Smooth muscle cell of the brain vasculature (primary cell): Measurements from ENCODE around the gene CNTFR.

Source experiments
- DNase-seq: peaks from one replicate; pipeline ENCODE4 v3.0.0-alpha.2; 2012; ENCODE audit warnings: low read depth, low spot score

CNTFR gene

DNA sequence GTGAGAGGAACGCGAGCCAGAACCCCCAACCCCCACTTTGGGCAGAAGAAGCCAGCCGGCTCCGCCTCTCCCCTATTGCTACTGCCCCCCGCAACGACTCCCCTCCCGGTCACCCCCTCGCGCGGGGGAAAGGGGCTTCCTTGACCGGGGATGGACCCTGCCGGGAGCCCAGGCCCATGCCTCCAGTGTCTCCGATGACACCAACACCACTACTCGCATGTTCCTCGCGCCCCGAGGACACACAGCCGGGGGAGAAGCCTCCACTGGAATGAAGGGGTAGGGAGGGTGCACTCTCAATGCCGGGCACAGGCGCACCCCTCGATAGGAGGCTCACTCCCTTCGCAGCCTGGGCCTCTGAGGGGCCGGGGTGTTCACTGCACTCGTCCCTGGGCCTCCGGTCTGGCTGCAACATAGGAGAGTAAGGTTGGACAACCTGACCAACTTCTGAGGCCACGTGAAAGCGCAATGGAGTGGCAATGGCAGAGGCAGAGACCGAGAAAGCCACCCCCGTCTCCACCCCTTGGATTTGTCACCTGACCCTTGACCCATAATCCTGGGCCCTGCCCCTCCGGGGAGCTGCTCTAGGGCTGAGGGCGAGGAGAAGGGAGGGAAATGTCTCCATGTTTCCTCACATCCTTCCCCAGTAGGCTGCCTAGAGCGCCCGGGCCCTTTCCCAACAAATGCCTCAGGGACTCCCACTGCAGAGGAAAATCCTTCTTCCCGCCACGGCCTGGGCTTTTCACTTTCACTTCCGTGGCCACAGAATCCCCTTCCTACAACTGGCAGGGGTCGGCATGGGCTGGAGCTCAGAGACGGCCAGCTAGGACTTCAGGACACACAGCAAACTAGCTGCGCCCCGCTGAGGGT, 1.1 kb upstream of the CNTFR start:
- DNase-seq: no peak

DNA sequence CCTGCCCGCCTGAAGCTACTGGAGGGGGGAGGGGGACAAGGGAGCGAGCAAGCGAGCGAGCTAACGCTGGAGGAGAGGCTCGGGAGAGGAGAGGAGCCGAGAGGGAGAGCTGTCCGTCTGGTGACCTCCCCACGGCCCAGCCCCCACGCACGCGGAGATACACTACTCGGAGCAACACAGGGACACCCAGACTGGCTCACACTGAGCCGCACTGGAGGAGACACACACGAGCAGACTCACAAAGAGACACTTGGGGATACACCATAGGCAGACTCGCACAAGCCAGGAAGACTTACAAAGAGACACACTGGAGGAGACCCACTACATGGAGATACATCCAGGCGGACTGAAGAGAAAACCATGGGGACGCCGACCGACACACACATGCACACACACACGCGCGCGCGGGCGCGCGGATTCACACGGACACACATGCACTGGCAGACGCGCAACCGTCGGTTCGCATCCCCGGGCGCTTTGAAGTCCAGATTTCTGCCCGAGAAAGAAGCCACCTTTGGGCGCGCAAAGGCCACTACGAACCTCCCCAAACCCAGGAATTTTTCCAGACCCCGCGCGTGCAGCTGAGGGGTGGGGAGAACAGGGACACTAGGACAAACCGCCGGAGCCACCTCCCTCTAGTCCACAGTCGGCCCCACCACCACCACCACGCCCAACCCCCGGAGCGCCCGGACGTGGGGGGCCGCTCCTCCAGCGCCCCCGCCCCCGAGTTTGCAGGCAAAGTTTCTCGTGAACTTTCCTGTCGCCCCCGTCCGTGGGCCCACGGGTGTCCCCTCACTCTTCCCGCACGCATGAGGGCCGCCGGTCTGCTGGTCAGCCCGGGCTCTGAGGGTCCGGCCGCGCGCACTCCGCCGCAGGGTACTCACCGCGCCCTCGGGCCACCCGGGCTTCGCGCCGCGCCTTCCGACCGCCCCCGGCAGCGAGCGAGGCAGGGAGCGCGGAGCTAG, 571 bp downstream of the CNTFR start:
- DNase-seq: no peak

DNA sequence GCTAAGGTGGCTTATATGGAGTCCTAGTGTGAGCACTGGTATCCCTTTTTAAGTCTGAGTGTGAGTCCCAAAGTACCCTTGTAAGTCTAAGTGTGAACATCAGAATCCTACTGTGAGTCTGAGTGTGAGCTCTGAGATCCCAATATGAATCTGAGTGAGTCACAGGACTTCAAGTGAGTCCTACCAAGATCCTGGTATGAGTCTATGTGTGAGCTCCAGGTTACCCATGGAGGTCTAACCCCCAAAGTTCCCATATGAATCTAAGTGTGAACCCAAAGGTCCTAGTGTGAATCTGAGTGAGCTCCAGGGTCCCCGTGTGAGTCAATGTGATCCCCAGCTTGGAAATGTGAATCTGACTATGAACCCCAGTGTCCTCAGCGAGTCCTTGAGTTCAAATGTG, 2.3 kb downstream of the CNTFR start:
- no peak for DNase-seq

DNA sequence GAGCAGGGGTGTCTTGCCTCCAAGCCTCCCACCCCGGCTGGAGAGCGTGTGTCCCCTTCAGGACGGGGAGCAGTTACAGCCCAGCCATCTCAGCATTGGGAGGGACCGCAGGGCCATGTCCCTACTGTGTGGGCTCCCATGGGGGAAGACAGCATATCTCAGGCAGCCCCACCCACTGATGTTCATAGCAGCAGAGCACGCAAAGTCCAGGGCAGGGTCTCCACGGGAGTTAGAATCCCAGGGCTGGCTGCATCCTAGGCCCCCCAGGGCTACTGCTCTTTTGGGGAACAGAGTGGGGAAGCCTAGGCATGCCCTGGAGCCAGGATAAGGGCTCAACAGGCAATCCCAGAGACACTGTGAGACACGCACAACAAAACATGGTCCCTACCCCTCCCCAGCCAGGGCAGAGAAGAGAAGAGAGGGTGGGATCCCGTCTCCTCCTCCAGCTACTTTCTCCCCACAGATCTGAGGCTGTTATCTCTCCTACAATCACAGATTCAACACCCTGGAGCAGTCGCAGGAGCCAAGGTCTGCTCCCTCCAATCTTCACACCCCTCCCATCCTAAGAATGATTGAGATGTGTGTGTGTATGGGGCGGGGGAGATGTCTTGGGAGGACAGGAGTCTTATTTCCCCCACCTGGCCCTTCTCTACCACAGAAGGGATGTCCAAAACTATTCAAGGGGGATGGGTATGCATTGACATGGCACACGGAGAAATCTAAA, 3.4 kb downstream of the CNTFR start:
- no peak for DNase-seq

DNA sequence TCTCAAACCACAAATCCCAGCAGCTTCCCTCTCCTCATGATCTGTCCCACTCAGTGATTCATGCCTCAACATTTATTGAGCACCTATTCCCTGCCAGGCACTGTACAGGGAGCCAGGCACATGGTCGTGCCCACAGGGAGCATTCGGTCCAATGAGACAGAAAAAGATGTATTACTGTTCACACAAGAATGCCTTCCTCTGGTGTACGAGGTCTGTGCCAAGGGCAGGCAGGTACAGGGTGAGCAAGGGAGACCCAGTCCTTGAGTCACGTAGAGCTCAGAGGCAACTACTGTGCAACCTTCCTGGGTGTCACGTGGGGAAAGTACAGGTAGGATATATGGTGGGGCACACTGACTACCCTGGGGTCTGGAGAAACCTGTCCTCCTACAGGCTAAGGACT, 4.6 kb downstream of the CNTFR start:
- no peak for DNase-seq

DNA sequence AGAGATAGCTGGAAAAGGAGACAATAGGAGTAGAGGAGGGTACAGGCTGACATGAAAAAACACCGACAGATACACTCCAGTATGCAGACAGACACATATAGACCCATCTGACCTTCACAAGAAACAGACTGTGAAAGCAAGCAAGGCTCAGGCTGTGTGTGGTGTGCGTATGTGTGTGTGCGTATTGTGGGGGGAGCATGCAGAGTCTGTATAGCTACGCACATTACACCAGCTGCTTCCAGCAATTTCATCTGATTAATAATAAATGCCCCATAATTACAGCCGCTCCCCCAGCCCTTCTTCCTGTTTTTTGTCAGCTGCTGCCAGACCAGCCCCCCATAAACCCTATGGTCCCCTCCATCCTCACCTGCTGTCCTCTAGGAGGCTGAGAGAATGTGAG, 6.7 kb downstream of the CNTFR start:
- no peak for DNase-seq

DNA sequence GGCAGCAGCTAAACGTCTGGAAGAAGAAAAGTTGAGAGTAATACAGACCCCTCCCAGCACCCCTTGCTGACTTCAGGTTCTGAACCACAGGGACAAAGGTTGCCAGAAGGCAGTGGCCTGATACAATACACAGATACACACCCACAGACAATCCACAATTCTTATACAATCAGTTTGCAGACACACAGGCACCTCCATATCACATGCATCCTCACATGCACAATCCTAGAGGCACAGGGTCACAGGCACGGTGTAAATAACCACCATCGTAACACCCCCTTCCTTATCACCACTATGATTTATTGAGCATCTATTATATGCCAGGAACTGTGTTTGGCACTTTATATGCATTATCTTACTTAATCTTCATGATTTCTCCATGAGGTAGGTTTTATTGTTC, 8.2 kb downstream of the CNTFR start:
- DNase-seq: no peak

DNA sequence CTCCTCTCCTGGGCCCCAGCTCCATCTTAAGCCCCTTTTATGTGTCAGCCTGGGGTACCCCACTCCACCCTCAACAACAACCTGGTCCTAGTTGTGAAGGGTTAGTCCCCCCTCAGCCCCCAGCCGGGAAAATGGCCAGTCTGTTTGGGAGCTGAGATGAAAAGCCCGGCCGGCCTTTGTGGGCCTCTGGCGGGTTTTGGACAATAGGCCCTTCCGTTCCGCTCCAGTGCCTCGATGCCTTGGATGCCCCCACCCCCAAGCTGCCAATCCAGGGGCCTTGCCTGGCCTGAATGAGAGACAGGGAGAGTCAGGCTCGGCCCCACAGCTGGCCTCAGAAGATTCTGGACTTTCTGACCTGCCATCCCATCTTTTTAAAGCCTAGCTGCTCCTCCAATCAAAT, 9.2 kb downstream of the CNTFR start:
- no peak for DNase-seq

DNA sequence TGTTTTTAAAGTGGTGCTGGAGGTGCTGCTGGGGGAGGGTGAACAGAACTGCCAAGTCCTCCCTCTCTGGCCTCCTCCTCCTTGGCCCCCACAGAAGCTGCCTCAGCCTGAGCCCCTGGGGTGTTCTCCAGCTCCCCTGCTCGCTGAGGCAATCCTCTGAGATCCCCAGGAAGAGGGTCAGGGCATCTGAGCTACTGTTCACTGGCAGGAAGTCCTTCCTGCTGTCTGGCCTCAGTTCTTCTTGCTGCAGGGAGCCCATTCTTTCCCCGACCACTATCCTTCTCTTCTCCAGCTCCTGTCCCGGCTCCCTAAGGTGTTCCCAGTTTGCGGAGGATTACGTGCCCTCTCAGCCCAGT, 9.7 kb downstream of the CNTFR start:
- no peak for DNase-seq

DNA sequence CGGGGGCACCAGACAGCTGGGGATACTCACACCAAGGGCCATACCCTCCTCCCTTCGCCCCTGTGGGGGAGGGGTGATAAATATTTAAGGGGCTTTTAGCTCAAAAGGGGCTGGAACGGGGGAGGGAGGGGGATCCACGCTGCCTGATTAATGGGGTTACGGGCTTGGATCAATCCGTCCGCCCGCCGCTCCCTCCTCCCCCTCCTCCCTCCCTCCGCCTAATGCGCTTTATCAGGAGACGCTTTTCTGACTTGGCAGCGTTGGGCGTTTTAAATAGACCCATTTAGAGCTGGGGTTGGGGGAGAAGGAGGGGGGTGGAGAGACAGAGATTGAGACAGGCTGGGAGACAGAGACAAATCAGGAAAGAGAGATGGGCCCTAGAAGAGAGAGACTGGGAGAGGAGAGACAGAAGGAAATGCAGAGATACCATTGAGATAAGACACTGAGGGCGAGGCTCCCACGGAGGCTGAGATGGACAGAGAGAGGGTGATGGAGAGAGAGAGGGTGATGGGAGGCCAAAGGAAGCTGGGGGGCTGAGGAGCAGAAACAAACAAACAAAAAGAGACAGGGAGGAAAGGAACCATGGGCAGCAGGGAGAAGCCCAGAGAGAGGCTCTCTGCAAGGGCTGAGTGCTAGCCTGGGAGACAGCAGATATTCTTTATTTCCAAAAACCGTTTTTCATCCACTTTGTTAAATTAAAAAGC, 10.3 kb downstream of the CNTFR start:
- DNase-seq: no peak

DNA sequence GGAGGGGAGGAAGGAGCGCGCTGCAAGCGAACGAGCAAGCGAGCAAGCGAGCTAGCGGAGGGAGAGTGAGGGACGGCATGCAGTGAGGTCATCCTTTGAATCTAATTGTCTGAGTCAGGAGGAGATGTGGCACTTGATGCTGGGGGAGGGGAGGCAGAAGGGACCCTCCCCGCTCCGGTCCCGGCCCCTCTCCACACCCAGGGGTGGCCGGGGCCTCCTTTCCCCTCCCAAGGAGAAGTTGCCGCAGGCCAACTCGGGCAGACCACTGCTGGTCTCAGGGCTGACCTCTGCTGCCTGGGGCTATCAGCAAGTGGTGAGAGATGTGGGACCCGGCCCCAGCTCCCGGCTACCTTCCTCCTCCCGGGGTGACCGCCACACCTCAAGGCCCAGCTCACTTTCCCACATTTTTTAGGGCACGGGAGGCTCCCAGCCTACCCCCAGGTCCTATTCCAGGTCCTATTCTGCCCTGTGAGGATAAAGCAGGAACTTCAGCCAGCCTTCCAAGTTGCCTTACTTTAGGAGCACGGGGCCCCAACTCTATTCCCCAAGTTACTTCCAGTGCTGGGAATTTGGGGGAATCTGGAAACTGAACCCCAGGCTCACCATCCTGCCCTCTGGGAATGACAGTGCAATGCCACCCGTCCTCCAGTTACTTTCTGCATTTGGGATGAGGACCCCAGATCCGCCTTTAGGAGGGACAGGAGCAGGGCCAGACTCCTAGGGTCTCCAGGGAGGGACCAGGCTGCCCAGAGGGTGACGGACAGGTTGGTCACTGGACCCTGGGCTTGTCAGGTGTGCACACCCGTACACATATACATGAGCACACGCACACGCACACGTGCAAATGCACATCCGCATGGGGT, 11.1 kb downstream of the CNTFR start:
- DNase-seq: no peak

DNA sequence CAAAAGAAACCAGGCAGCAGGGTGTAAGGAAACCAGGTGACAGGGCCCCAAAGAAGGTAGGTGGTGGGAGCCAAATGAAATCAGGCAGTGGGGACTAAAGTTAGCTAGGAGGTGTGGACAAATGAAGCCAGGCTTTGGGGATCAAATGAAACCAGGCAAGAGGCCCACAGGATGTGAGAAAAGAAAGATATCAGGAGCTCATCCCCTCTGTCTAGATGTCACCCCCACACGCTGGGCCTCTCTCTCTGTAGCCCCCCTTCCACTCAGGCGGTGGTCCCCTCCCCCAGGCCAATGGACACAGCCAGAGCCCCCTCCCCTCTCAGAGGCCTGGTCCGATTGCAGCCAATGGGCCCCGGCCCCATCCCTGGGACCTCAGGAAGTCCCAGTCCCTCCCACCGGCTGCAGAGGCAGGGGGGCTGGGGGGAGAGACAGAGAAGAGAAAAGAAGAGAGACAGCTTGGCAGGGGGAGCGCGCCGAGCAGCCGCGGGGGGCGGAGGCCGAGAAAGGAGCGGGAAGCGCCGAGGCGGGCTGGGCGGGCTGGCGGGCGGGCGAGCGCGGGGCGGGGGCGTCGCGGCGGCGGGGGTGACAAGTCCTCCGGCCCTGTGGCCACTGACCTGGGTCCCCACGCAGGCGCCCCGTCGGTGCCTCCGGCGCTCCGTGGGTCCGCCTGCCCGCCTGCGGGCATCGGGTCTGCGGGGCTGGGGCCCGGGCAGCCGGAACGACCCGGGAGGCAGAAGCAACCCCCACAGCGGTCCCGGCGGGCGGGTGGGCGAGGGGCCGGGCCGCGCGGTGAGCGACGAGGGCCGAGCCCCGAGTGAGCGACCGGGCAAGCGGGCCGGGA, 11.9 kb downstream of the CNTFR start:
- DNase-seq: no peak

DNA sequence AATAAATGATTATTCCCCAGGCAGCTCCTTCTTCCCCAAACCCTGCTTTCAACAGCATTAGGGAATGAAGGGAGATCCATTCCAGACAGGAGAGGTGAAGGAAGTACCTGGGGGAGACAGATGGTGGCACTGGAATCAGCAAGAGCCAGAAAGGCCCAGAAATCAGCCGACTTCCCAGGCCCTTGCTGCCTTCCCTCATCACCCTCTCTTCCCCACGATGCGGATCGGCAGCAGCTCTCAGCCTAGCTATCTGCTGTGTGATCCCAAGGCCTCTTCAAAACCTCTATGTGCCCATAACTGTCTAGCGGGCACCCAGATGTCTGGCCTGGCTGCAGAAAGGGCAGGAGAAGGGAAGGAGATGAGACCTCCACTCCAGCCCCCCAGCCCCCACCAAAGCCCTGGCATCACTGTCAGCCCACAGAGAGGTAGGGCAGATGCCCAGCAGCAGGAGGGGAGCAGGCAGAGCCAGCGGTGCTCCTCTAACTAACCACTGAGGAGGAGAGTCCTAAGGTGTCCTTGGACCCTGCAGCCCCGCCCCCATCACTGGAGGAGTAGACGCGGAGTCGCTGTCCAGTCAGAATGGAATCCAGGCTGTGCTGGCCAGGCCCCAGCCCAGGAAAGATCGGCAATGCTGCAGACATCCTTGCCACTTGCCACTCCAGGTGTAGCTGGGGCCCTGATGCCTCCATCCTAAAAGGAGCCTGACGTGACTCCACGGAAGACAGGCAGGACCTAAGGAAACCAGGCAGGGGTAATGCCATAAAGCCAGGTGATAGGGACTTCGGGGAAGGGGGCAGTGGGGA, 12.7 kb downstream of the CNTFR start:
- DNase-seq: no peak

DNA sequence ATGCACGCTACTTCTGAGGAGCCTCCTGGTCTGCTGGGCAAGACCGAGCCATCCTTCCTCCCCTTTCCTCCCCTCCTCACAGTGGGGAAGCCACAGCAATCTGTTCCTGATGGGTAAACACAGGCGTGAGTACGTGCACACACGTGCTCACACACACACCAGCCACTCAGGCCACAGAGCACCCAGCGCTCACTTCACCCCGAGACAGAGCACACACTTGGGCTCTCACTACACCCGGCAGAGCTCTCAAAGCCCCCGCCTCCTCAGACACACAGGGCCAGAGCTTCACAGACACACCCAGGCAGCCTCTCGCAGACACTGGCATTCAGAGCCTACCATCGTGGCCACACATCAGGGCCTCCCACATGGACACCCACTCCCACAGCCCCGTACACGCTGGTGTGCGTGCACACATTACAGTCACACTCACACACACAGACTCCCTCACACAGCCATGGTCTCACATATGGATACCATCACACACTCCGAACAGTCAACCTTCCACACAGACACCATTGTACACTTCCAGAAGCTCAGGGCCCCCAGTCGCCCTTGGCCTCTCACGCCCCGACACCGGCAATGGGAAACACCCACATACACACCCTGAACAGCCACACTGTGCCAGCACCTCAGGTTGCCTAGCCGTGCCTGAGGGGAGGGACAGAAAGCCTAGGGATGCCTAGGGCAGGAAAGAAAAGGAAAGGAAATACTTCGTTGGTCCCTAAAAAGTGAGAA, 13.5 kb downstream of the CNTFR start:
- DNase-seq: no peak

DNA sequence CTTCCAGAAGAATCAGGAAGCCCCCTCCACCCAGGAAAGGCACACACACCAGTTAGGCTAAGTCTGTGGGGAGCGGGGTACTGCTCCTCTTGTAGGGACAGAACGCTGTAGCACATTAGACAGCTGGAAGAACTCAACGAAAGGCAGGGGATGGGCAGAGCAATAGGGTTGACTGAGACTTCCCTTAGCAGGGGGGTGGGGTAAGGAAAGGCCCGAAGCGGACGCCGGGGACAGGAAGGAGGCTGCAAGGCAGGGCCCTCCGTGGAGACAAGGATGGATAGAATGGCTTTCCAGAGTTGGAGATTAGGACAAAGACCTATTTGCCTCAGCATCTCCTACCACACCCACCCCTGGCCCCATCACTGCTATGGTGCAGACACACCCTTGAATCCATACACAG, 14.3 kb downstream of the CNTFR start:
- no peak for DNase-seq

DNA sequence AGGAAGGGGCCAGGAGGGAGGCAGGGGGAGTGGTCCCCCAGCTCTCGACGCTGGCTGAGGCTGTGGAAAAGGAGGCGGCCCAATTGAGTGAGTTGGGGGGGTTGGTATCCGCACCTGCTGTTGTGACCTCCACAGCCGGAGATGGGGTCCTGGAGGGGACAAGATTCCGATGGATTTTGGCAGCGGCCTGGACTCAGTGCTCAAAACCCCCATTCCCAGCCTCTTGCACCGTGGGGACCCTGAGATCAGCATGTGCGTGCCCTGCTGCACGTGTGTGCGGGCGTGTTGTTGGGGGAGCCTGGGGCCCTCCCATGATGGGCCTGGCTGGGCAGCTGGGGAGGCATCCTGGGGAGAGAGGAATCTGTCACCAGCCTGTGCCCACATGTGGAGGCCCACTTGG, 15.0 kb downstream of the CNTFR start:
- no peak for DNase-seq

DNA sequence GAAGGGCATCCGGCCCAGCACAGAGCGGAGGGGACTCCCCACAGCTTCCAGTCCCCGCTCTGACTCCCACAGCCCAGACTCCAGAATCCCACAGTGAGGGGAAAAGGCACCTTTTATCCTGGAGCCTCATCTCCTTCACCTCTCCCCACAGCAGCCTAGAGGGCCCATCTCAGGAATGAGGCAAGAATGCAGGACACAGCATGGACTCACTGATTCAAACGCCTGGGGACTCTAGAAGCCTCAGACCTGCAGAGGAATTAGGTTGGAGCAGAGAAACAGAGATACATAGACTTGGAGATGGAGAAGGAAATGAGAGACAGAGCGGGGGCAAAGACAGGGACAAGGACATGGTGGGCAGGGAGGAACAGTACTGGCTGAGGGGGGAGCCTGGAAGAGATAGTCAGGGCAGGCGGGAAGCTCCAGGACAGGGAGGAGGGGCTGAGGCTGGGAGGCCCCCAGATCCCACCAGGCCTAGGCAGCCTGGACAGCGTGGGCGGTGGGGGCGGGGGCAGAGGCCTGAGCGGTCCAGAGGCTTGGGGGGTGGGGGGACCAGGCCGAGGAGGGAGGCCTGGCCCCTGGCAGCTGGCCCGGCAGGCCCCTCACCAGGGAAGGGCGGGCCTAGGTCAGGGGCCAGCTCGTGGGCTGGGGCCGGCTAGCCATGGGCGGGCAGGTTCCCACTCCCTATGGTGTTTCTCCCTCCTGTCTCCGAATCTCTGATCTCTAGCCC, 15.8 kb downstream of the CNTFR start:
- DNase-seq: no peak
